Ovary (tissue), 9 donors: Measurements from ENCODE around the gene PRXL2B. TPM values are rescaled to one million over a fixed set of nuclear protein-coding genes. Genes with fewer than 3 reads are reported as not detected.
"Not testable (repeated sequence)": the region's sequence is repeated elsewhere in the genome, so short reads cannot be mapped to it uniquely, and the experiment has no call there.

ENCODE experiments used
- DNase-seq, 5 donors: peaks; one replicate each; pipeline ENCODE4 v3.0.0-alpha.2; 2019 to 2020
- H3K27ac ChIP-seq, 2 donors: fragments of 200-600 bp; one replicate each; pipeline versions ENCODE4 v1.5.1 to v1.8.0; 2019 to 2022
- H3K27me3 ChIP-seq: fragments of 200-600 bp; one replicate; pipeline ENCODE4 v1.8.0; 2022
- H3K36me3 ChIP-seq: fragments of 200-600 bp; sonication (generic); one replicate; pipeline ENCODE4 v1.5.1; 2019
- H3K4me1 ChIP-seq: one replicate; pipeline ENCODE4 v1.8.1; 2013; ENCODE audit warnings: mild to moderate bottlenecking, moderate library complexity; ENCODE audit not compliant: insufficient read depth
- H3K4me3 ChIP-seq: fragments of 200-600 bp; sonication (generic); one replicate; pipeline ENCODE4 v1.5.1; 2017
- H3K9me3 ChIP-seq, 2 donors: fragments of 200-600 bp in 1 of 2; sonication (generic) in 1 of 2; one replicate each; pipeline versions ENCODE4 v1.5.1 to v1.8.1; 2013 to 2019; ENCODE audit warnings: mild to moderate bottlenecking in 1 of 2, moderate library complexity in 1 of 2
- EP300 ChIP-seq: sonication (generic); formaldehyde crosslinking; IDR thresholded peaks from one replicate; pipeline ENCODE4 v1.6.1; 2017; ENCODE audit warnings: antibody characterized with exemption
- POLR2A ChIP-seq: fragments of 450-650 bp; IDR thresholded peaks from one replicate; pipeline ENCODE4 v1.6.1; 2017; ENCODE audit warnings: antibody characterized with exemption, mild to moderate bottlenecking, moderate library complexity
- WGBS, 3 donors: extraction: QIAGEN DNeasy Blood & Tissue Kit in 1 of 3; methylation state at CpG; one replicate each; pipeline versions ENCODE4 v1.1.5 to v1.1.7; 2013 to 2017; 5-methylcytosine and 5-hydroxymethylcytosine counted together
- intact Hi-C, 4 donors: fragments of 100-400 bp; cut with DNase I; formaldehyde crosslinking; loops; one replicate each; pipeline versions ENCODE4 v1.11.0 to v1.15.1; 2022 to 2023
- polyA plus RNA-seq, 2 donors: library from polyadenylated mRNA; stranded (reverse); fragments of 200-250 nt in 1 of 2; fragments of 350-450 nt in 1 of 2; fragmentation: Illumina TruSeq in 1 of 2; extraction: RNeasy Lipid Tissue Mini Kit (QIAGEN cat#74804) in 1 of 2; gene quantifications; one replicate each; pipeline ENCODE4 v1.2.3, GENCODE V29; 2013 to 2014
- total RNA-seq, 7 donors: library from RNA; depleted of rRNA in 2 of 7; stranded (reverse); fragments of >200 nt in 2 of 7; fragmentation: NEBNext Ultra II Directional in 3 of 7; extraction: Animal tissue kit (Norgen Biotek cat#: 25700) in 3 of 7; gene quantifications; one replicate each; pipeline versions ENCODE4 v1.1.0 to v1.2.4, GENCODE V29; 2016 to 2023
- TF ChIP-seq, protein P1 (sequence below), 3 donors: fragments of 450-650 bp in 2 of 3; fragments of 200-600 bp in 1 of 3; IDR thresholded peaks; one replicate each; pipeline versions ENCODE4 v1.5.1 to v1.8.0; 2016 to 2022; ENCODE audit warnings: antibody characterized with exemption in 3 of 3, mild to moderate bottlenecking in 1 of 3
- donor health status: DM: no; HTN: no; CAD: no; lungs with moderate emphysema.
- donor health status: DM: no; HTN: no; CAD: no.
- donor health status: Bipolar disorder and iron deficiency.
- donor health status: DM: yes; HTN: yes; CAD: no.
- donor health status: DM: no; HTN: no; CAD: no.
- donor health status: DM: yes; HTN: yes; CAD: no.

Gene PRXL2B
- total and polyA plus RNA-seq, 9 donors = 3.2 to 34.1 (median 14.7) TPM

DNA sequence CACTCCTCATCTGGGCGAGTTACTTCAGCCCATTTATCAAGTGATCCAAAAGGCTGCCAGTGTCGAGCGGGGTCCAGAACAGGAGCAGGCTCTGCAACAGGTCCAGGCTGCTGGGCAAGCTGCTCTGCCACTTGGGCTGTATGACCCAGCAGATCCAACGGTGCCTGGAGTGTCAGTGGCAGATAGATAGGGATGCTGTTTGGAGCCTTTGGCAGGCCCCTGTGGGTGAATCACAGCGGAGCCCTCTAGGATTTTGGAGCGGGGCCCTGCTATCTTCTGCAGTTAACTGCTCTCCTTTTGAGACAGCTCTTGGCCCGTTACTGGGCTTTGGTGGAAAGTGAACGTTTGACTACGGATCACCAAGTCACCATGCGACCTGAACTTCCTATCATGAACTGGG, 38.7 kb downstream of the PRXL2B start:
- Histone ChIP-seq H3K4me1 (peaks cover 1% of the 10 kb centered on the region), H3K4me3 (no peak overlapping the region), H3K9me3 (no peaks in the 10 kb centered on the region), H3K27me3 (peaks cover 2% of the 10 kb centered on the region), H3K27ac (no peak overlapping the region), H3K36me3 (no peaks in the 10 kb centered on the region)
- WGBS, 3 donors = 84 to 89% (median 86%) methylated on average over 10 of the region's 10 CpGs
- TF ChIP-seq POLR2A = no peak
- no peak for DNase-seq
- intact Hi-C loops = no loop called here

DNA sequence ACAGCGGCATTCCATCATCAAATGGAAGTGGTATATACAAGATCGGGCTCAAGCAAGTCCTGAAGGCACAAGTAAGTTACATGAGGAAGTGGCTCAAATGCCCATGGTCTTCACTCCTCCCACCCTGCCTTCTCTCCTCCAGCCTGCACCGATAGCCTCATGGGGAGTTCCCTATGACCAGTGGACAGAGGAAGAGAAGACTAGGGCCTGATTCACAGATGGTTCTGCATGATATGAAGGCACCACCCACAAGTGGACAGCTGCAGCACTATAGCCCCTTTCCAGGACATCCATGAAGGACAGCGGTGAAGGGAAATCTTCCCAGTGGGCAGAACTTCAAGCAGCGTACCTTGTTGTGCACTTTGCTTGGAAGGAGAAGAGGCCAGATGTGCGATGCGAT, 39.2 kb downstream of the PRXL2B start:
- DNase-seq, H3K27me3 ChIP-seq, intact Hi-C loops: not testable (repeated sequence)

DNA sequence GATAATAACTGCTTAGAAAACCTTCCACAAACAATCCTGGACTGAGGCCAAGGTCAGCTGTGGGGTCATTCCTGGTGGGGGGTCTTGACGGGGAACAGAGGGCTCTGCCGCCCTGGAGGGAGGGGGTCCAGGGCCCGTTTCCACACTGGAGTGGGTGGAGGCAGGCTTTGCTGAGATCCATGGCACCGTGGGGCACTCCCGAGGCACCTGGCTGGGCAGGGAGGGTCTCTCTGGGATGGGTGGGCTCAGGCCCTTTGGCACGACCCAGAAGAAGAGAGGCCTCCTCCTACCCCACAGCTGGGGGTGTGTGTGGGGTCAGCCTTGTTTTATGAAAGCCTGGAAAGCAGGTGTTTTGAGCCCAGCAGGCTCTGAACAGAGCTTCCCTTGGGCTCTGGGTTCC, 41.2 kb downstream of the PRXL2B start:
- H3K9me3 ChIP-seq = no peaks in the 10 kb centered on the region
- no peak overlapping the region for H3K4me3 ChIP-seq
- peaks cover 1% of the 10 kb centered on the region for H3K4me1 ChIP-seq
- peaks cover 2% of the 10 kb centered on the region for H3K27me3 ChIP-seq
- WGBS, 3 donors = 18 to 25% (median 25%) methylated on average over 6 of the region's 6 CpGs
- peak in 1 of 5 donors; percentile 17 for DNase-seq
- H3K36me3 ChIP-seq = no peaks in the 10 kb centered on the region
- H3K27ac ChIP-seq = no peak overlapping the region
- TF ChIP-seq POLR2A (no peak), EP300 (no peak)
- TF ChIP-seq, protein P1, sequence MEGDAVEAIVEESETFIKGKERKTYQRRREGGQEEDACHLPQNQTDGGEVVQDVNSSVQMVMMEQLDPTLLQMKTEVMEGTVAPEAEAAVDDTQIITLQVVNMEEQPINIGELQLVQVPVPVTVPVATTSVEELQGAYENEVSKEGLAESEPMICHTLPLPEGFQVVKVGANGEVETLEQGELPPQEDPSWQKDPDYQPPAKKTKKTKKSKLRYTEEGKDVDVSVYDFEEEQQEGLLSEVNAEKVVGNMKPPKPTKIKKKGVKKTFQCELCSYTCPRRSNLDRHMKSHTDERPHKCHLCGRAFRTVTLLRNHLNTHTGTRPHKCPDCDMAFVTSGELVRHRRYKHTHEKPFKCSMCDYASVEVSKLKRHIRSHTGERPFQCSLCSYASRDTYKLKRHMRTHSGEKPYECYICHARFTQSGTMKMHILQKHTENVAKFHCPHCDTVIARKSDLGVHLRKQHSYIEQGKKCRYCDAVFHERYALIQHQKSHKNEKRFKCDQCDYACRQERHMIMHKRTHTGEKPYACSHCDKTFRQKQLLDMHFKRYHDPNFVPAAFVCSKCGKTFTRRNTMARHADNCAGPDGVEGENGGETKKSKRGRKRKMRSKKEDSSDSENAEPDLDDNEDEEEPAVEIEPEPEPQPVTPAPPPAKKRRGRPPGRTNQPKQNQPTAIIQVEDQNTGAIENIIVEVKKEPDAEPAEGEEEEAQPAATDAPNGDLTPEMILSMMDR (IDR thresholded peaks at IDR 0.05) = no peak
- intact Hi-C loops = no loop called here

More for the DNA sequence above, 39.2 kb downstream of the PRXL2B start:
- not testable (repeated sequence) for H3K36me3 ChIP-seq, H3K4me3 ChIP-seq, H3K9me3 ChIP-seq, H3K27ac ChIP-seq, H3K4me1 ChIP-seq
- 64 to 78% (median 67%) methylated on average over 7 of the region's 7 CpGs for WGBS, 3 donors

DNA sequence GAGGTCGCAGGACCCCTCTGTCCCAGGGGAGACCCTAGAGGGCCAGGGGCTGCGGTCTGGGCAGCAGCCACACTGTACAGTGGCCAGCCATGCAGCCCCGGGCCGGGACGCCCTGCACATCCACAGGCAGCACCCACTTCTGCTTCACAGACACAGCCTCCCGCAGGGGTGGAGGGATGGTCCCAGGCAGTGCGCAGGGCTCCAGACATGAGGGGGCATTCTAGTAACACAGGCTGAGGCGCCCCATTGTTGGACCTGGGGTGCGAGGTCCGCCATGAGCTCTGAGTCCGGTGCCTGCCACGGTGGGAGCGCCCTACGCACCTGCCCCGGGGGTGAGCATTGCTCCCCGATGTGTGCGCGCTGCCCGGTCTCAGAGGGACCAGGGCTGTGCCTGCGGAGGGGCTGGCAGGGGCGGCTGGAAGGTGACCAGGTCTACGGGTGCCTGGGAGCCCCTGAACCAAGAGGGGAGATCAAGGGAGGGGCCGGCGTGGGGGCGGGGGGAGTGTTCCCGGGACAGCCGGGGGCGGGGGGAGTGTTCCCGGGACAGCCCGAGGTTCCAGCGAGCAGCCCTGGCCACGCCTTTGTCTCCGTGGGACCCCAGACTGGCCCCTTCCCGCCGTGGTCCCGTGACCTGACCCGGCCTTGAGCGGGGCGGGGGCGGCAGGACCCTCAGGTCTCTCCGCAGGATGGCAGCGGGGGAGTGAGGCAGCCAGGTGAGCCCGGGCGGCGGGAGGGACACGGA, 41.8 kb downstream of the PRXL2B start:
- Histone ChIP-seq H3K27me3 (peaks cover 2% of the 10 kb centered on the region), H3K9me3 (no peaks in the 10 kb centered on the region), H3K4me1 (peaks cover 6% of the 10 kb centered on the region), H3K36me3 (no peaks in the 10 kb centered on the region), H3K27ac (no peak overlapping the region), H3K4me3 (no peak overlapping the region)
- peak in 1 of 5 donors; percentile 13 for DNase-seq
- intact Hi-C loops = no loop called here
- TF ChIP-seq, protein P1 (IDR thresholded peaks at IDR 0.05) = no peak
- TF ChIP-seq POLR2A = no peak
- TF ChIP-seq EP300 = no peak
- 4 to 16% (median 11%) methylated on average over 23 to 46 of the region's 46 CpGs for WGBS, 3 donors

DNA sequence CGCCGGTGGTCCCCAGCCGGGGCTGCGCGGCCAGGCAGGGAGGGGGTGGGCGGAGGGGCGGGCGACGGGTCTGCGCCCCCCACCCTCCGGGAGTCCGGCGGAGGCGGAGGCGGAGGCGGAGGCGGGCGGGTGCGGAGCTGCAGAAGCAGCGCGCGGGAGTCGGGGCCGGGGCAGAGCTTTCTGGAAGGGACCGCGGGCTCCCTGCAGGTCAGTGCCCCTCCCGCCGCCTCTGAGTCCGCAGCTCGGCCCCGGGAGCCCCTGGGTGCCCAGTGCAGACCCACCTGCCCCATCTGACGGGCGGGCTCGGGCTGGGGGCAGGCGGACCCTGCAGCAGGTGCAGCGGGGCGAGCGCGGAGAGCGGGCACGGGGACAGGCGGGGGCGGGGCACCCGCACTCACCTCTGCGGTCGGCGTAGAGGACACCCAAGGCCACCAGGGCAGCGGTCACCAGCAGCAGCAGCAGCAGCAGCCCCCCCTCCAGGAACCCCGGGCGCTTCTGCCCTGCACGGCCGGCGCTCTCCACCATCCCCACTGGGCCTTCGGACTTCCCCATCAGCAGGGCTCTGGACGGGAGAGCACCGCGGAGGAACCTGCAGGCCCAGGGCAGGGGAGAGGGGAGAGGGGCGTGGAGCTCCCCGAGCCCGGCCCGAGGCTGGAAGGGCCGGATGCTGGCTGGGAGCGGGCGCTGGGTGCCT, 42.5 kb downstream of the PRXL2B start:
- intact Hi-C loops = no loop called here
- no peak overlapping the region for H3K27ac ChIP-seq
- H3K27me3 ChIP-seq = peaks cover 2% of the 10 kb centered on the region
- no peak for DNase-seq
- no peak overlapping the region for H3K4me3 ChIP-seq
- 1 to 8% (median 3%) methylated on average over 19 to 64 of the region's 64 CpGs for WGBS, 3 donors
- H3K9me3 ChIP-seq = no peaks in the 10 kb centered on the region
- peaks cover 13% of the 10 kb centered on the region for H3K4me1 ChIP-seq
- TF ChIP-seq, protein P1 (IDR thresholded peaks at IDR 0.05) = no peak
- no peak for TF ChIP-seq EP300
- no peak for TF ChIP-seq POLR2A
- H3K36me3 ChIP-seq = no peaks in the 10 kb centered on the region
